ENCODE data around the gene USP47. TPM values are rescaled to one million over a fixed set of nuclear protein-coding genes. Genes with fewer than 3 reads are reported as not detected.

USP47 gene
- total RNA-seq, 1 experiment from 2014 or later = 39.2 TPM

DNA sequence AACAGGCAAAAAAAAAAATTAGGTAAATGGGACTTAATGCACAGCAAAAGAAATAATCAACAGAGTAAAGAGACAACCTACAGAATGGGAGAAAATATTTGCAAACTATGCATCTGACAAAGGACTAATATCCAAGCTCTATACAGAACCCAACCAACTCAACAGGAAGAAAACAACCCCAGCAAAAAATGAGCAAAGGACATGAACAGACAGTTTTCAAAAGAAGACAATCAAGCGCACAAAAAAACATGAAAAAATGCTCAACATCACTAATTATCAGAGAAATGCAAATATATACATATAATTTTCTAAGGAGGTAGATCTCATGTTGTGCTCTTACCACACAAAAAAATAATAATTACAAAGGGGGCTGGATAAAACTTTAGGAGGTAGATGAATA lies 36.5 kb upstream of the USP47 start:
- ATAC-seq (no peak), DNase-seq (ENCODE audit: low read depth, low spot score) (no peak)
- Histone ChIP-seq H3K4me1 (ENCODE audit: control insufficient read depth, insufficient read depth, low read length) (no peaks in the 10 kb centered on the region), H3K27me3 (ENCODE audit: control insufficient read depth, insufficient read depth, low read length) (no peaks in the 10 kb centered on the region), H3K36me3 (ENCODE audit: control insufficient read depth, insufficient read depth, low read length) (no peaks in the 10 kb centered on the region), H3K4me3 (ENCODE audit: low read depth in 2 of 2, low read length in 2 of 2) (no peak overlapping the region), H3K27ac (ENCODE audit: low read length) (no peak overlapping the region), H3K9me3 (ENCODE audit: control insufficient read depth, insufficient read depth, low read depth, low read length) (no peaks in the 10 kb centered on the region)
- ChIA-PET CTCF (no interaction called here), POLR2A (no interaction called here)
- in situ Hi-C loops (cut with HindIII; ENCODE audit: low pct_unique_long_range_greater_than_20kb, low sequenced_read_pairs) = no loop called here
- intact Hi-C loops (cut with micrococcal nuclease; ENCODE audit: unreplicated experiment) = no loop called here
- BruUV-seq (replicated peaks) = no TSS peak
- TF ChIP-seq, protein P1, sequence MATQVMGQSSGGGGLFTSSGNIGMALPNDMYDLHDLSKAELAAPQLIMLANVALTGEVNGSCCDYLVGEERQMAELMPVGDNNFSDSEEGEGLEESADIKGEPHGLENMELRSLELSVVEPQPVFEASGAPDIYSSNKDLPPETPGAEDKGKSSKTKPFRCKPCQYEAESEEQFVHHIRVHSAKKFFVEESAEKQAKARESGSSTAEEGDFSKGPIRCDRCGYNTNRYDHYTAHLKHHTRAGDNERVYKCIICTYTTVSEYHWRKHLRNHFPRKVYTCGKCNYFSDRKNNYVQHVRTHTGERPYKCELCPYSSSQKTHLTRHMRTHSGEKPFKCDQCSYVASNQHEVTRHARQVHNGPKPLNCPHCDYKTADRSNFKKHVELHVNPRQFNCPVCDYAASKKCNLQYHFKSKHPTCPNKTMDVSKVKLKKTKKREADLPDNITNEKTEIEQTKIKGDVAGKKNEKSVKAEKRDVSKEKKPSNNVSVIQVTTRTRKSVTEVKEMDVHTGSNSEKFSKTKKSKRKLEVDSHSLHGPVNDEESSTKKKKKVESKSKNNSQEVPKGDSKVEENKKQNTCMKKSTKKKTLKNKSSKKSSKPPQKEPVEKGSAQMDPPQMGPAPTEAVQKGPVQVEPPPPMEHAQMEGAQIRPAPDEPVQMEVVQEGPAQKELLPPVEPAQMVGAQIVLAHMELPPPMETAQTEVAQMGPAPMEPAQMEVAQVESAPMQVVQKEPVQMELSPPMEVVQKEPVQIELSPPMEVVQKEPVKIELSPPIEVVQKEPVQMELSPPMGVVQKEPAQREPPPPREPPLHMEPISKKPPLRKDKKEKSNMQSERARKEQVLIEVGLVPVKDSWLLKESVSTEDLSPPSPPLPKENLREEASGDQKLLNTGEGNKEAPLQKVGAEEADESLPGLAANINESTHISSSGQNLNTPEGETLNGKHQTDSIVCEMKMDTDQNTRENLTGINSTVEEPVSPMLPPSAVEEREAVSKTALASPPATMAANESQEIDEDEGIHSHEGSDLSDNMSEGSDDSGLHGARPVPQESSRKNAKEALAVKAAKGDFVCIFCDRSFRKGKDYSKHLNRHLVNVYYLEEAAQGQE (IDR thresholded peaks at IDR 0.05; ENCODE audit: insufficient read depth in 1 of 2, low read depth in 2 of 2, low read length in 1 of 2) = no peak
- TF ChIP-seq TCF7L2 (IDR thresholded peaks at IDR 0.05; ENCODE audit: low read depth, low read length) (no peak), SIN3A (IDR thresholded peaks at IDR 0.05; ENCODE audit: borderline replicate concordance, insufficient read depth, low read depth, low read length) (no peak), POLR2AphosphoS5 (IDR thresholded peaks at IDR 0.05; ENCODE audit: low read depth, low read length) (no peak)
- TF ChIP-seq, protein P2, sequence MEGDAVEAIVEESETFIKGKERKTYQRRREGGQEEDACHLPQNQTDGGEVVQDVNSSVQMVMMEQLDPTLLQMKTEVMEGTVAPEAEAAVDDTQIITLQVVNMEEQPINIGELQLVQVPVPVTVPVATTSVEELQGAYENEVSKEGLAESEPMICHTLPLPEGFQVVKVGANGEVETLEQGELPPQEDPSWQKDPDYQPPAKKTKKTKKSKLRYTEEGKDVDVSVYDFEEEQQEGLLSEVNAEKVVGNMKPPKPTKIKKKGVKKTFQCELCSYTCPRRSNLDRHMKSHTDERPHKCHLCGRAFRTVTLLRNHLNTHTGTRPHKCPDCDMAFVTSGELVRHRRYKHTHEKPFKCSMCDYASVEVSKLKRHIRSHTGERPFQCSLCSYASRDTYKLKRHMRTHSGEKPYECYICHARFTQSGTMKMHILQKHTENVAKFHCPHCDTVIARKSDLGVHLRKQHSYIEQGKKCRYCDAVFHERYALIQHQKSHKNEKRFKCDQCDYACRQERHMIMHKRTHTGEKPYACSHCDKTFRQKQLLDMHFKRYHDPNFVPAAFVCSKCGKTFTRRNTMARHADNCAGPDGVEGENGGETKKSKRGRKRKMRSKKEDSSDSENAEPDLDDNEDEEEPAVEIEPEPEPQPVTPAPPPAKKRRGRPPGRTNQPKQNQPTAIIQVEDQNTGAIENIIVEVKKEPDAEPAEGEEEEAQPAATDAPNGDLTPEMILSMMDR (IDR thresholded peaks at IDR 0.05) = no peak

DNA sequence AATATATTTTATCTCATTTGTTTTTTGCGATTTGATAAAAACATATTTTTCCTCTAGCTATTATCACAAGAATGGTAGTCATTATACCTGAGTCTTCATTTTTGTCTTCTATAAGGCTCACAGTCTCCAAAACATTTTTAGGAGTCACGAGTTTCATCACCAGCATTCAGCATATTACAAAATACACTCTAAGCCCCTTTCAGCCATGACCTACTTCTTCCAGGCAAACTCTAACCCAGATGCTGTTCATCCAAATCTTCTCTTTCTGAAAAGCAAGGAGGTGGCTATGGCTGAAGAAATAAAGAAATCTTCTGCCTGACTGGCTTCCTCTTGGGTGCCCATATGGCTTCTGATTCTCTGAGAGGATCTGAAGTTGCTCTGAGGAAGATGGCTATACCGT lies 35.7 kb upstream of the USP47 start:
- H3K9me3 ChIP-seq (ENCODE audit: control insufficient read depth, insufficient read depth, low read depth, low read length) = no peaks in the 10 kb centered on the region
- H3K36me3 ChIP-seq (ENCODE audit: control insufficient read depth, insufficient read depth, low read length) = no peaks in the 10 kb centered on the region
- DNase-seq (ENCODE audit: low read depth, low spot score) = no peak
- BruUV-seq (replicated peaks) = no TSS peak
- intact Hi-C loops (cut with micrococcal nuclease; ENCODE audit: unreplicated experiment) = no loop called here
- in situ Hi-C loops (cut with HindIII; ENCODE audit: low pct_unique_long_range_greater_than_20kb, low sequenced_read_pairs) = no loop called here
- H3K27me3 ChIP-seq (ENCODE audit: control insufficient read depth, insufficient read depth, low read length) = no peaks in the 10 kb centered on the region
- H3K27ac ChIP-seq (ENCODE audit: low read length) = no peak overlapping the region
- no peak for ATAC-seq
- ChIA-PET CTCF (no interaction called here), POLR2A (no interaction called here)
- H3K4me3 ChIP-seq (ENCODE audit: low read depth in 2 of 2, low read length in 2 of 2) = no peak overlapping the region
- TF ChIP-seq, protein P1 (IDR thresholded peaks at IDR 0.05; ENCODE audit: insufficient read depth in 1 of 2, low read depth in 2 of 2, low read length in 1 of 2) = no peak
- no peak for TF ChIP-seq SIN3A (IDR thresholded peaks at IDR 0.05; ENCODE audit: borderline replicate concordance, insufficient read depth, low read depth, low read length)
- no peak for TF ChIP-seq TCF7L2 (IDR thresholded peaks at IDR 0.05; ENCODE audit: low read depth, low read length)
- TF ChIP-seq POLR2AphosphoS5 (IDR thresholded peaks at IDR 0.05; ENCODE audit: low read depth, low read length) = no peak
- TF ChIP-seq, protein P2 (IDR thresholded peaks at IDR 0.05) = no peak
- no peaks in the 10 kb centered on the region for H3K4me1 ChIP-seq (ENCODE audit: control insufficient read depth, insufficient read depth, low read length)

All from Panc1 (cell line).